PC-9 (cell line): ENCODE results near the gene IFNA13. TPM values are rescaled to one million over a fixed set of nuclear protein-coding genes. Genes with fewer than 3 reads are reported as not detected.

Source experiments
- BruUV-seq: library from RNA; stranded (reverse); fragments of 400-500 nt; replicated peaks from 2 replicates; lab custom pipeline; 2021; lab: Mats Ljungman, UMichigan
- CTCF ChIA-PET: fragments of 300-600 bp; sonication (Branson Sonifier 250); formaldehyde crosslinking; loops from one replicate; lab custom pipeline; 2022; ENCODE audit warnings: antibody characterized with exemption; lab: Charles Lee
- POLR2A ChIA-PET: fragments of 300-600 bp; sonication (Branson Sonifier 250); formaldehyde crosslinking; loops from one replicate; lab custom pipeline; 2022; ENCODE audit warnings: antibody characterized with exemption; ENCODE audit not compliant: unreplicated experiment; lab: Charles Lee
- DNase-seq, 2 experiments: peaks; one replicate each; pipeline versions ENCODE4 v3.0.0 to v3.0.0-alpha.2; 2015 to 2022; ENCODE audit warnings: mixed read lengths in 1 of 2
- H2AFZ ChIP-seq: fragments of 200-600 bp; sonication (generic); 2 replicates; pipeline ENCODE4 v1.8.1; 2017; ENCODE audit warnings: antibody characterized with exemption
- H3F3A ChIP-seq: fragments of 200-600 bp; sonication (generic); 2 replicates; pipeline ENCODE4 v1.8.1; 2017; ENCODE audit warnings: antibody characterized with exemption, mild to moderate bottlenecking, low read depth; ENCODE audit not compliant: insufficient read depth
- H3K27ac ChIP-seq: fragments of 200-600 bp; sonication (generic); 2 replicates; pipeline ENCODE4 v1.6.1; 2016; ENCODE audit warnings: mixed run types
- H3K27me3 ChIP-seq: fragments of 200-600 bp; sonication (generic); 2 replicates; pipeline ENCODE4 v1.6.1; 2016; ENCODE audit warnings: low read depth, mixed run types; ENCODE audit not compliant: insufficient read depth
- H3K36me3 ChIP-seq: fragments of 200-600 bp; sonication (generic); 2 replicates; pipeline ENCODE4 v1.6.1; 2016; ENCODE audit warnings: low read depth, mixed run types
- H3K4me1 ChIP-seq: fragments of 200-600 bp; sonication (generic); replicated peaks from 2 replicates; pipeline ENCODE4 v1.6.1; 2016; ENCODE audit warnings: mixed run types; ENCODE audit not compliant: insufficient read depth
- H3K4me2 ChIP-seq: fragments of 200-600 bp; sonication (generic); 2 replicates; pipeline ENCODE4 v1.6.1; 2017; ENCODE audit warnings: mixed run types
- H3K4me3 ChIP-seq: fragments of 200-600 bp; sonication (generic); 2 replicates; pipeline ENCODE4 v1.6.1; 2016; ENCODE audit warnings: mixed run types
- H3K79me2 ChIP-seq: fragments of 200-600 bp; sonication (generic); 2 replicates; pipeline ENCODE4 v1.6.1; 2017; ENCODE audit warnings: low read depth, mixed run types
- H3K9me2 ChIP-seq: fragments of 200-600 bp; sonication (generic); 2 replicates; pipeline ENCODE4 v1.8.1; 2017; ENCODE audit warnings: mild to moderate bottlenecking; ENCODE audit not compliant: insufficient read depth
- H3K9me3 ChIP-seq: fragments of 200-600 bp; sonication (generic); 2 replicates; pipeline ENCODE4 v1.8.1; 2016; ENCODE audit warnings: low read depth; ENCODE audit not compliant: insufficient read depth
- H4K20me1 ChIP-seq: fragments of 200-600 bp; sonication (generic); 2 replicates; pipeline ENCODE4 v1.8.1; 2017; ENCODE audit not compliant: insufficient read depth
- CTCF ChIP-seq: fragments of 200-600 bp; sonication (generic); conservative IDR thresholded peaks from 2 replicates; pipeline ENCODE4 v1.6.1; 2017; ENCODE audit warnings: mixed run types, antibody characterized with exemption, mild to moderate bottlenecking, moderate library complexity
- EZH2 ChIP-seq: fragments of 200-600 bp; sonication (generic); IDR thresholded peaks from 2 replicates; pipeline ENCODE4 v1.8.0; 2017; ENCODE audit warnings: antibody characterized with exemption, low read depth
- intact Hi-C: fragments of 100-400 bp; cut with micrococcal nuclease; formaldehyde crosslinking; loops from one replicate; pipeline ENCODE4 v1.10.0; 2022; ENCODE audit not compliant: unreplicated experiment
- total RNA-seq: library from RNA; stranded (reverse); gene quantifications from 2 replicates; pipeline ENCODE4 v1.2.3, GENCODE V29; 2021

Gene IFNA13
- total RNA-seq, 1 experiment from 2014 or later, result not detected

DNA sequence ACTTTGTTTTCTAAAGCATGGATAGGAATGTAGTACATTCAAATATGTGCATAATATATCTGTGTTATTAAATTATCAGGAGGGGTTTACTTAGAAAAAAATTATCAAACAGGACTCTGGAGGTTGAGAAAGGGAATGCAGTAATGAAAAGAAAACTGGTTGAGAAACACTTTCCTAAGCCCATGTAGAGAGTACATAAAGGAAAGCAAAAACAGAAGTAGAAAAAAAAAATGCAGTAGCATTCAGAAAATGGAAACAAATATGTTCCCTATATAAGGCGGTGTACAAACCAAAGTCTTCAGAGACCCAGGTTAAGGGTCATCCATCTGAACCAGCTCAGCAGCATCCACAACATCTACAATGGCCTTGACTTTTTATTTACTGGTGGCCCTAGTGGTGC is 41.0 kb upstream of the IFNA13 start, which contains the start of gene IFNA8:
Gene IFNA8 (plus strand): TSS at position 301 of the 400 bp plus-strand sequence. CDS start 60 bp downstream, at position 361.
- TF ChIP-seq EZH2 (no peak), CTCF (no peak)
- POLR2A ChIA-PET, result no interaction called here
- no peaks in the 10 kb centered on the region for H3K4me1 ChIP-seq
- H3K4me3 ChIP-seq, result no peak within 1 kb of the TSS
- H3K27ac ChIP-seq, result no peak within 1 kb of the TSS
- H3F3A ChIP-seq, result no peaks in the 10 kb centered on the region
- H4K20me1 ChIP-seq, result no peaks in the 10 kb centered on the region
- no TSS peak for BruUV-seq
- H3K4me2 ChIP-seq, result no peak within 1 kb of the TSS
- H2AFZ ChIP-seq, result no peak within 1 kb of the TSS
- DNase-seq, result no peak
- H3K9me3 ChIP-seq, result no peaks in the 10 kb centered on the region
- H3K36me3 ChIP-seq, result no peaks in the 10 kb centered on the region
- H3K79me2 ChIP-seq, result no peaks in the 10 kb centered on the region
- no peaks in the 10 kb centered on the region for H3K9me2 ChIP-seq
- intact Hi-C loops, result loop anchor here (5.0 kb wide), 1 partner anchor 157 kb away; no protein-coding TSS in a partner anchor
- CTCF ChIA-PET, result no interaction called here
- H3K27me3 ChIP-seq, result no peaks in the 10 kb centered on the region

DNA sequence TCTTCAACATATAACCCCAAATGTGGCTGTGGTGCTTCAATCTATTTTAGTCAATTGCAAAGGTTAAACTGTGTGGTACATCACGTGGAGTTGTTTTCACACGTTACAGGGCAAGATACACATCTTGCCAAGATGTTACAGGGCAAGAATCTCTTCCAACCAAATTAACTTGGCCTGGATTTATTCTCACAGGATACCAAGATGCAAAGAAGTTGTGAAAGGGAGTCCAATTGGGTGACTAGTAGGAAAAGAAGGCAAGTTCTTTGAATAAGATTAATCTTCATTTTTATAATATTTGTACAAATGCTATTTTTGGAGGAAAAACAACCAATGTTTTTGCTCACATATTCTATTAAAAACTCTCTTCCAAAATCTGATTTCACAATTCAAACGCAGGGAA is 36.3 kb upstream of the IFNA13 start:
- H3K9me3 ChIP-seq, result no peaks in the 10 kb centered on the region
- no peak overlapping the region for H3K4me2 ChIP-seq
- H3K9me2 ChIP-seq, result no peaks in the 10 kb centered on the region
- H2AFZ ChIP-seq, result no peak overlapping the region
- no peaks in the 10 kb centered on the region for H3K4me1 ChIP-seq
- intact Hi-C loops, result no loop called here
- BruUV-seq, result no TSS peak
- H3K27ac ChIP-seq, result no peak overlapping the region
- H3K27me3 ChIP-seq, result no peaks in the 10 kb centered on the region
- H3K79me2 ChIP-seq, result no peaks in the 10 kb centered on the region
- H3K4me3 ChIP-seq, result no peak overlapping the region
- no peaks in the 10 kb centered on the region for H3K36me3 ChIP-seq
- TF ChIP-seq EZH2, result no peak
- no peak for TF ChIP-seq CTCF
- no peaks in the 10 kb centered on the region for H3F3A ChIP-seq
- no peaks in the 10 kb centered on the region for H4K20me1 ChIP-seq
- no peak for DNase-seq
- ChIA-PET POLR2A (no interaction called here), CTCF (no interaction called here)

GRCh38 chr9:21402386-21403251 is 34.8 kb upstream of the IFNA13 start:
- no peaks in the 10 kb centered on the region for H3K4me1 ChIP-seq
- intact Hi-C loops, result no loop called here
- no peak overlapping the region for H2AFZ ChIP-seq
- no TSS peak for BruUV-seq
- no peaks in the 10 kb centered on the region for H3K9me2 ChIP-seq
- ChIA-PET POLR2A (no interaction called here), CTCF (no interaction called here)
- no peak for DNase-seq
- H3K36me3 ChIP-seq, result no peaks in the 10 kb centered on the region
- H3K4me2 ChIP-seq, result no peak overlapping the region
- H3K27ac ChIP-seq, result no peak overlapping the region
- no peaks in the 10 kb centered on the region for H4K20me1 ChIP-seq
- TF ChIP-seq EZH2 (no peak), CTCF (no peak)
- H3F3A ChIP-seq, result no peaks in the 10 kb centered on the region
- H3K79me2 ChIP-seq, result no peaks in the 10 kb centered on the region
- no peak overlapping the region for H3K4me3 ChIP-seq
- H3K9me3 ChIP-seq, result no peaks in the 10 kb centered on the region
- no peaks in the 10 kb centered on the region for H3K27me3 ChIP-seq
